GM06990 (cell line): ENCODE measurements around the gene PRKN.

Experiments used
- DNase-seq: peaks from one replicate; pipeline ENCODE4 v3.0.0-alpha.2; 2011; ENCODE audit not compliant: insufficient read length; ENCODE audit errors: extremely low read depth
- H3K27me3 ChIP-seq: replicated peaks from 2 replicates; pipeline ENCODE4 v1.6.0; 2011; ENCODE audit warnings: low read length; ENCODE audit not compliant: control insufficient read depth, insufficient read depth
- H3K36me3 ChIP-seq: 2 replicates; pipeline ENCODE4 v1.5.1; 2011; ENCODE audit warnings: low read length; ENCODE audit not compliant: control insufficient read depth, insufficient read depth
- H3K4me3 ChIP-seq: replicated peaks from 2 replicates; pipeline ENCODE4 v1.5.1; 2011; ENCODE audit warnings: low read depth, mild to moderate bottlenecking, control low read depth, low read length
- CTCF ChIP-seq: IDR thresholded peaks from 2 replicates; pipeline ENCODE4 v1.5.1; 2011; ENCODE audit warnings: low read length, control low read depth, mild to moderate bottlenecking, inconsistent platforms; ENCODE audit not compliant: insufficient read depth, poor library complexity, severe bottlenecking

PRKN gene

DNA sequence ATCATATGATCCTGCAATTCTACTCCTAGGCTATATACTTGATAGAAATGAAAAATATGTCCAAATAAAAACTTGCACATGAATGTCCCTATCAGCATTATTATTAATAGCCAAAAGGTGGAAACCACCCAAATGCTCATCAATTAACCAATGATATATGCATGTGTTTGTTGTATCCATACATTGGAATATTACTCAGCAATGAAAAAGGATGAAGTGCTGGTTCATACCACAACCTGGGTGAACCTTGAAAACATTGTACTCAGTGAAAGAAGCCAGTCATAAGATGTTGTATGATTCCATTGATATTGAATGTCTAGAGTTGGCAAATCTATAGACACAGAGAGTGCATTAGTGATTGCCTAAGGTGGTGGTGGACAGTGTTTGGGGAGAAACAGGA lies 267.6 kb downstream of the PRKN start:
- Histone ChIP-seq H3K27me3 (no peaks in the 10 kb centered on the region), H3K4me3 (no peak overlapping the region), H3K36me3 (no peaks in the 10 kb centered on the region)
- no peak for DNase-seq
- TF ChIP-seq CTCF, result no peak

GRCh38 chr6:162450358-162450757 lies 277.2 kb downstream of the PRKN start:
- DNase-seq, result no peak
- no peaks in the 10 kb centered on the region for H3K27me3 ChIP-seq
- no peak for TF ChIP-seq CTCF
- H3K4me3 ChIP-seq, result no peak overlapping the region
- no peaks in the 10 kb centered on the region for H3K36me3 ChIP-seq

GRCh38 chr6:162448294-162448693 lies 279.3 kb downstream of the PRKN start:
- no peaks in the 10 kb centered on the region for H3K27me3 ChIP-seq
- H3K36me3 ChIP-seq, result no peaks in the 10 kb centered on the region
- no peak for DNase-seq
- TF ChIP-seq CTCF, result no peak
- no peak overlapping the region for H3K4me3 ChIP-seq

GRCh38 chr6:162443101-162443500 lies 284.5 kb downstream of the PRKN start:
- no peak for TF ChIP-seq CTCF
- no peak for DNase-seq
- H3K4me3 ChIP-seq, result no peak overlapping the region

DNA sequence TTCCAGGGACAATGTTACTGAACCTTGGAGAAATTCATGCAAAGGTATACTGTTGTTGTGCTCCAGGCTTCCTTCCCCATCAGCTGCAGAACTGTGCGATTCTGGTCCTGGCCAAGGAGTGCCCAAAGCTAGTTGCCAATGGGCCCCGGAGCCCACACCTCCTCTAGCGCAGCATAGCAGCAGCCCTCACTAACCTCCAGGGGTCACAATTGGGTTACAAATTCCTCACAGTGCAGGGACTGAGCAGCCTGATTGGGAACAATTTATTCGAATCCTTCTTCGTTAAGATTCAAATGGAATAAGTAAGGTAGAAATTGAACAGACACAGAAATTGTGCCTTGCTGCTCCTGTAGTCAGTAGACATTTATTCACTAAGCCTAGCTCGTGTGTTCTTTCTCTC lies 284.9 kb downstream of the PRKN start:
- DNase-seq, result no peak

More at GRCh38 chr6:162443101-162443500, 284.5 kb downstream of the PRKN start:
- Histone ChIP-seq H3K36me3 (no peaks in the 10 kb centered on the region), H3K27me3 (no peaks in the 10 kb centered on the region)

More for the DNA sequence above, 284.9 kb downstream of the PRKN start:
- Histone ChIP-seq H3K4me3 (no peak overlapping the region), H3K27me3 (no peaks in the 10 kb centered on the region), H3K36me3 (no peaks in the 10 kb centered on the region)
- no peak for TF ChIP-seq CTCF
